Measurements from ENCODE around the gene C19orf44. TPM values are rescaled to one million over a fixed set of nuclear protein-coding genes. Genes with fewer than 3 reads are reported as not detected.

C19orf44 gene
- total RNA-seq, 4 donors from 2014 or later, result 13.4 to 19.0 (median 15.8) TPM

GRCh38 chr19:16535381-16535780 lies 39.2 kb downstream of the C19orf44 start:
- H3K27me3 ChIP-seq, result no peaks in the 10 kb centered on the region
- no peak overlapping the region for H3K27ac ChIP-seq
- 89 to 94% methylated on average over 17 to 18 of the region's 18 CpGs for WGBS, 2 donors
- peaks cover 0 to 28% (median 11%) of the 10 kb centered on the region in 4 donors for H3K4me1 ChIP-seq
- no peak for DNase-seq (ENCODE audit: low spot score in 2 of 2)
- H3K4me3 ChIP-seq, result no peak overlapping the region
- no peaks in the 10 kb centered on the region for H3K9me3 ChIP-seq
- TF ChIP-seq CTCF (IDR thresholded peaks at IDR 0.05) (no peak), POLR2A (IDR thresholded peaks at IDR 0.05) (no peak), EP300 (IDR thresholded peaks at IDR 0.05) (no peak)
- H3K36me3 ChIP-seq, result peaks cover 14 to 97% (median 52%) of the 10 kb centered on the region in 3 donors

GRCh38 chr19:16536130-16536529 lies 39.9 kb downstream of the C19orf44 start:
- Histone ChIP-seq H3K4me1 (peaks cover 4 to 36% (median 18%) of the 10 kb centered on the region in 4 donors), H3K27me3 (no peaks in the 10 kb centered on the region), H3K27ac (no peak overlapping the region), H3K4me3 (no peak overlapping the region), H3K9me3 (no peaks in the 10 kb centered on the region), H3K36me3 (peaks cover 10 to 93% (median 45%) of the 10 kb centered on the region in 3 donors)
- no peak for DNase-seq (ENCODE audit: low spot score in 2 of 2)
- TF ChIP-seq EP300 (IDR thresholded peaks at IDR 0.05) (no peak), POLR2A (IDR thresholded peaks at IDR 0.05) (no peak), CTCF (IDR thresholded peaks at IDR 0.05) (no peak)
- 86 to 94% methylated on average over 9 of the region's 9 CpGs for WGBS, 2 donors

GRCh38 chr19:16537111-16537510 lies 40.9 kb downstream of the C19orf44 start:
- 90 to 92% methylated on average over 13 of the region's 13 CpGs for WGBS, 2 donors
- Histone ChIP-seq H3K9me3 (no peaks in the 10 kb centered on the region), H3K27me3 (no peaks in the 10 kb centered on the region), H3K4me1 (peaks cover 8 to 41% (median 25%) of the 10 kb centered on the region in 4 donors), H3K36me3 (peaks cover 9 to 83% (median 35%) of the 10 kb centered on the region in 3 donors), H3K4me3 (no peak overlapping the region), H3K27ac (no peak overlapping the region)
- TF ChIP-seq EP300 (IDR thresholded peaks at IDR 0.05) (no peak), CTCF (IDR thresholded peaks at IDR 0.05) (no peak), POLR2A (IDR thresholded peaks at IDR 0.05) (no peak)
- DNase-seq (ENCODE audit: low spot score in 2 of 2), result no peak

GRCh38 chr19:16540948-16541347 lies 44.8 kb downstream of the C19orf44 start:
- H3K27ac ChIP-seq, result peak overlapping the region in 1 of 4 donors; percentile 89
- H3K27me3 ChIP-seq, result no peaks in the 10 kb centered on the region
- H3K4me1 ChIP-seq, result peaks cover 8 to 61% (median 33%) of the 10 kb centered on the region in 4 donors
- TF ChIP-seq EP300 (IDR thresholded peaks at IDR 0.05) (no peak), POLR2A (IDR thresholded peaks at IDR 0.05) (no peak), CTCF (IDR thresholded peaks at IDR 0.05) (no peak)
- WGBS, 2 donors, result 83 to 86% methylated on average over 12 of the region's 12 CpGs
- H3K4me3 ChIP-seq, result peak overlapping the region; percentile 54 to 100 (median 84)
- DNase-seq (ENCODE audit: low spot score in 2 of 2), result no peak
- peaks cover 0 to 45% (median 5%) of the 10 kb centered on the region in 3 donors for H3K36me3 ChIP-seq
- H3K9me3 ChIP-seq, result no peaks in the 10 kb centered on the region

- H3K4me1 ChIP-seq, result peaks cover 8 to 60% (median 33%) of the 10 kb centered on the region in 4 donors
- H3K36me3 ChIP-seq, result peaks cover 0 to 39% (median 4%) of the 10 kb centered on the region in 3 donors
- 1% methylated on average over 29 of the region's 29 CpGs for WGBS, 2 donors
- DNase-seq (ENCODE audit: low spot score in 2 of 2), result no peak
- no peaks in the 10 kb centered on the region for H3K27me3 ChIP-seq
- H3K4me3 ChIP-seq, result peak overlapping the region; percentile 54 to 100 (median 84)
- no peak for TF ChIP-seq POLR2A (IDR thresholded peaks at IDR 0.05)
- no peak for TF ChIP-seq CTCF (IDR thresholded peaks at IDR 0.05)
- H3K27ac ChIP-seq, result peak overlapping the region; percentile 35 to 91 (median 90)
- H3K9me3 ChIP-seq, result no peaks in the 10 kb centered on the region
Measured at GRCh38 chr19:16541526-16542044, 45.4 kb downstream of the C19orf44 start.

Data from tibial nerve (tissue), 4 donors.